NCI-H2196 (cell line): ENCODE data around the gene ATRN.
"Not testable (repeated sequence)": the region's sequence is repeated elsewhere in the genome, so short reads cannot be mapped to it uniquely, and the experiment has no call there.

ENCODE experiments used
- DNase-seq: peaks from one replicate; lab custom pipeline; 2025; ENCODE audit not compliant: unreplicated experiment; lab: John Stamatoyannopoulos, UW

ATRN gene

DNA sequence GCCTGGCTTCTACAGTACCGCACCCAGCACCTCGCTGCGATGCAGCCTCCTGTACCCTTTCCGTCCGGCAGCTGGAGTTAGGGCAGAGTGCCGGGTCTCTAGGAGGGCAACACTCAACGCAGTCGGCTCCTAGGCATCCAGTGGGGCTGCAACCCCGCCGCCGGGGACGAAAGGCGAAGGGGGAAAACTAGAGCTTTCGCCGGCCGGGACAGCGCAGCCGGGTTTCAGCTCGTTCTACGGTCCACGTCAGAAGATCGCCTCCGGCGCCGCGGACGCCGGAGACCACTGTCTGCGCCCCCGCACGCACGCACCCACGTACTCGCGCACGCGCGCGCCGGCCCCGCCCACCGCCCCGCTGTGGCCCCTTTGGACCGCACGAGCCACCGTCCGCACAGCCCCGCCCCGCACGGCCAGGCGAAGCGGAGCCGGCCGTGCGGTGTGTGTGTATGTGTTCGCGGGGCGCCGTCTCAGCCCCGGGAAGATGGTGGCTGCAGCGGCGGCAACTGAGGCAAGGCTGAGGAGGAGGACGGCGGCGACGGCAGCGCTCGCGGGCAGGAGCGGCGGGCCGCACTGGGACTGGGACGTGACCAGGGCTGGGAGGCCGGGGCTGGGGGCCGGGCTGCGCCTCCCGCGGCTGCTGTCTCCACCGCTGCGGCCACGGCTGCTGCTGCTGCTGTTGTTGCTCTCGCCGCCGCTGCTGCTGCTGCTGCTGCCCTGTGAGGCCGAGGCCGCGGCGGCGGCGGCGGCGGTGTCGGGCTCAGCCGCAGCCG is at the start of gene ATRN:
Gene ATRN (plus strand): TSS at position 392 of the 770 bp plus-strand sequence. CDS start 90 bp downstream, at position 482.
- DNase-seq = peak; percentile 87

DNA sequence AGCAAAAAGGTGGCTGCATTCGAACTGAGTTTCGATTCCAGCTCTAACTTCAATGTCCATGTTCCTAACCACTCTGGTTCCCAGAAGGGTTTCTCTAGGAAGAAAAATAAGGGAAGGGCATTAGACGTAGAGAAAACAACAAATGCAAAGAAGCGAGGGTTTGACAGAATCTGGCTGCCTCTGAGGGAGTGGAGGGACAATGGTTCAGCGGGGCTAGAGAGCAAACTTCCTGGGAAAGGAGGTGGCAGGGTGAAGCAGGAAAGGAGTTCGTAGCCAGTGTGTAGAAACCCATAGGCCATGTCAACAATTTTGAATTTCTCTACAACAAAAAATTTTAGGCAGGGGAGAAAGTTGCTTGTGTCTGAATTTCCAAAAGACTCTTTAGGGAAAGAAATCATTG is 48.8 kb upstream of the ATRN start:
- no peak for DNase-seq

DNA sequence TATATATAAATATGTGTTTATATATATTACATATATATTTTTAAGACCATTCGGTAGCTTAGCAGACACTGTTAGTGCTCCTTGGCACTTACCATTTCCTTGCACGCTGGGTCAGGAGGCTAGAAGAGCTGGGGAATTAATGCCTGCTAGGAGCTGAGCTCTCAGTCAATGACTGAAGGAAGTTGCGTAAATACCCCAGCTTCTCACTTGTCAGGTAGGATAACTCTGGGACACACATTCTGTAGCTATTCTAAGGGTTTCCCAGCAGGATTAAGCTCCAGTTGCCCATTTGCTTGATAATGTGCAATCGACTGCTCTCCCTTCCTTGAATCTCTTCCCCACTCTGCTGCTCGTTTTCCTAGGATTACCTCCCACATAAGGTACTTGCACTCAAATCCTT is 47.7 kb upstream of the ATRN start:
- no peak for DNase-seq

DNA sequence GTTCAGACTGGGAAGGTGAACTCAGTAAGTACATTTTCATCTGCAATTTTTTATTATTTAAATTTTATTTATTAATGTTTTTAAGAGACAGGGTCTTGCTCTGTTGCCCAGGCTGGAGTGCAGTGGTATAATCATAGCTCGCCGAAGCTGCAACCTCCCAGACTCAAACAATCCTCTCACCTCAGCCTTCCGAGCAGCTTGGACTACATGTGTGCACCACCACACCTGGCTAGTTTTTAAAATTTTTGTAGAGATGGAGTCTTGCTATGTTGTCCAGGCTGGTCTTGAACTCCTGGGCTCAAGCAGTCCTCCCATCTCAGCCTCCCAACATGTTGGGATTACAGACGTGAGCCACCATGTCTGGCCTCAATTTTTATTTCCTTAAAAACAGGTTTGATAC is 44.1 kb upstream of the ATRN start:
- DNase-seq = not testable (repeated sequence)

DNA sequence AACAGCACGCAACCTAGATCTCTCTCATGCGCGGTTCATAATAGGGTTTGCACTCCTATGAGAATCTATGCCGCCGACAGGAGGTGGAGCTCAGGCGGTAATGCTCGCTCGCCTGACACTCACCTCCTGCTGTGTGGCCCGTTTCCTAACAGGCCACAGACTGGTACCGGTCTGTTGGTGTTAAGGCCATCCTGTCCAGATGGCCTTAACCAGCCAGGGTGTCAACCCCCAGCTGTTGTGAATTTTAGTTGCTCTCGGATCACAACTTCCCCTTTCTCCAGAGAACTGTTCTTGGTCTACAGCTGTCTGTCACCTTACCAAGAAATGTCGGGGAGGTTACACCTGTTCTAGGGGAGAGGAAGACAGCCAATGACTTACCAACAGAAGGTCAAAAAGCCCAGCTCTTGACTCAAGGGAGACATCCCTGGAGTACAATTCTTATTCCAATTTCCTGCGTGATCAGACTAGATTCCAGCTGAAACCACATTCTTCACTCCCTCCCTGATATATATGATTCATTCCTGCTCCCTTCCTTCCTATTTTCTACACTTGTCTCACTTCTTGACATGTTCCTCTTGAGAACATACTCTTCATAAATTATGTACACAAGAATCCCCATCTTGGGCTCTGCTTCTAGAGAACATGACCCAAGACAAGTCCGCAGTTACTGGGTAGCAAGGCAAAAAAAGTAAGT is 40.3 kb upstream of the ATRN start:
- no peak for DNase-seq

DNA sequence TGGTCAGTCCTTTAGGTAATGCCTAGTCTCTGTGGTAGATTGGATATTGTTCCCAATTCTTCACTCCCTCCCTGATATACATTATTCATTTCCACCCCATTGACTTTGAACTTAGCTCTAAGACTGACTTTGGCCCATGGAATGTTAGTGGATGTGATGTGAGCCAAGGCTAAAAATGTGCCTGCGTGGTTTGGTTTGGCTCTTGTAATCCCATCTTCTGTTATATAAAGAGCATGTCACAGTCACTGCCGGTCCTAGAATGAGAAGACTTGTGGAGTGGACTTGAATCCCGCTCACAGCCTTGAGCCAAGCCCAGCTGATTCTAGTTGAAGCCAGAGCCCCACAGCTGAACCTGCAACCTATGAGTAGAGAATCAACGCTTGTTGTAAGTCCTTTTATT is 39.7 kb upstream of the ATRN start:
- DNase-seq = no peak

DNA sequence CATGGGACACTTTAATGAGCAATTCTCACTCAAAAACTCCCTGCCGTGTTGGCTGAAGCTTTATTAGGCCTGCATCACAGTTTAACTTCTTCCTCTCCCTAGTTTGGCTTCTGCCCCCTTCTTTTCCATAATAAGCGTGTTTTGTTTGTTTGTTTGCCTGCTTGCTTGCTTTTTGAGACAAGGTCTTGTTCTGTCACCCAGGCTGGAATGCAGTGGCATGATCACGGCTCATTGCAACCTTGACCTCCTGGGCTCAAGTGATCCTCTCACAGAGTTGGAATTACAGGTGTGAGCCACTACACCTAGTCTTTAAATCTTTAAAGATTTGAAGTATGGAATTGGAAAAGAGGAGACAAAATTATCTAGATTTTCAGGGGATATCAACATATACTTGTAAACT is 38.0 kb upstream of the ATRN start:
- DNase-seq = no peak

DNA sequence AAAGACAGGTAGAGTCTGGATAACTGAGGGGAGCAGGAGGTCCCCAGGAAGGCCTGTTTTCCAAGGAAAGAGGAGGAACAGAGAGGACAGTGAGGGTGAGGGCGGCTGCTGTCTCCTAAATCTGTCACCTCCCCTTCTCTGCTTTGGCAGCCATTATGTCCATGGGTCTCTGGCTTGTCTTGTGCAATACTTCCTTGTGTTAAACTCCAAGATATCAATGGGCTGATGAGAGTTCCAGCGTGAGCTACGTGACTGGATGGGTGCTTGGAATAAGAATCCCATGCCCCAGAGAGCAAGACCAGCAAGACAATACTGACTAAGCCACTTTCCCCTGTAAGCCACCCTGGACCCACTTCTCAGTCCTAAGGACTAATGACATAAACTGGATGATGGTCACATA is 37.1 kb upstream of the ATRN start:
- DNase-seq = no peak

DNA sequence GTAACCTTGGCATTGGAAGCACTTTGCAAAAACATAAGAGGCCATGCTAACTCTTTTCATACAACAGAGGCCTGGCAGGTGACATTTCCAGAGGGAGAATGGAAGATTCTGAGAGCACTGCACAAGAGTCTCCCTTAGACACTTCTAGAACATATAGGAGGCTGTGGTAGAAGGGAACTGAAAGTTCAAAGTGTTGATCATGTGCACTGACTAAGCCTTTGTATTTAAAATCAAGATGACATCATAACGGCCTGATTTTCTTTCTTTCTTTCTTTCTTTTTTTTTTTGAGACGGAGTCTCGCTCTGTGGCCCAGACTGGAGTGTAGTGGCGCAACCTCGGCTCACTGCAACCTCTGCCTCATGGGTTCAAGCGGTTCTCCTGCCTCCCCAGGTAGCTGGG is 36.6 kb upstream of the ATRN start:
- no peak for DNase-seq

DNA sequence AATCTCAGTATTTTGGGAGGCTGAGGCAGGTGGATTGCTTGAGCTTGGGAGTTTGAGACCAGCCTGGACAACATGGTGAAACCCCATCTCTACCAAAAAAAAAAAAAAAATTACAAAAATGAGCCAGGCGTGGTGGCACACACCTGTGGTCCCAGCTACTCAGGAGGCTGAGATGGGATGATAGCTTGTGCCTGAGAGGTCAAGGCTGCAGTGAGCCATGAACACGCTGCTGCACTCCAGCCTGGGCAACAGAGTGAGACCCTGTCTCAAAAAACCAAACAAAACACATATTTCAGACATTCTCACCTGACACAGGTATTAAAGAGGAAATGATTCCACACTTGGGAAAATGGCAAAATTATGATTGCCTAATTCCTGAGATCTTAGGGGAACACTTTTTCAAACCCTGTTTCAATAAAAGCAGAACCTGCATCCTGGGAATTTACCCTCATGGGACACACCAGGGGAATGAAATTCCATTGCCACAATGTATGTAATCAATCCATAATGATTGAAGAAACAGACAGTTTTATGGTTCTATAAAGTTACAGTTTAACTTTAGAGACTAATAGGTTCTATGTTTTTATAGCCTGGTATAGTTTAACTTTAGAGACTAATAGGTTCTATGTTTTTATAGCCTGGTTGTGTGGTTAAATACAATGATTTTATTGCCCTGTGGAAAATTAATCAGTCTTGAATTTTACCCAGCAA is 33.8 kb upstream of the ATRN start:
- no peak for DNase-seq

DNA sequence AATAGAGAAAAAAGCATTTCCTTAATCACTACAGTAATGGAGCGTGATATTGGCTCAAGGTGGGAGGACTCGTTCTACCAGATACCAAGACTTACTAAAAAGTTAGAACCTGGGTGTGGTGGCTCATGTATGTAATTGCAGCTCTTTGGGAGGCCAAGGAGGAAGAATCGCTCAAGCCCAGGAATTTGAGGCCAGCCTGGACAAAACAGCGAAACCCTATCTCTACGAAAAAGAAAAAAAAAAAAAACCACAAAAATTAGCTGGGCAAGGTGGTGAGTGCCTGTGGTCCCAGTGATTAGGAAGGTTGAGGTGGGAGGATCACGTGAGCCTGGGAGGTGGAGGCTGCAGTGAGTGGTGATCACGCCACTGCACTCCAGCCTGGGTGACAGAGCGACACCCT is 24.0 kb upstream of the ATRN start:
- no peak for DNase-seq

DNA sequence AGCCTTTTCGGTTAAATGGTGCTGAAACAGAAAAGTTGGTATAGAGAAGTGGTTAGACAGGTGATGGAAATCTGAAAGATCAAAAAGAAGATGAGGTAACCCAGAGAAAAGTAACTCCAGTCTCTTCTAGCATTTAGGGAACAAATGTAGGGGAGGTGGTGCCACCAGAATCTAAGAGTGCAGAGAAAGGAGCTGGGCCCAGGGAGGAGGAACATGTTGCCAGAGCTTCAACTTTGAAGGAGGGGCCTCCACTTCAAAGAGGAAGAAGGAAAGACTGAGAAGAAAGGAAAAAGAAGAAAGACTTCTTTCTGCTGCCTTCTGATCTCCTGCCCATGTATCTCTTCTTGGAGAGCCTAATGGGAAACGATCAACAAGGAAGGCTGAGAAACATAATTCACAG is 23.5 kb upstream of the ATRN start:
- no peak for DNase-seq

DNA sequence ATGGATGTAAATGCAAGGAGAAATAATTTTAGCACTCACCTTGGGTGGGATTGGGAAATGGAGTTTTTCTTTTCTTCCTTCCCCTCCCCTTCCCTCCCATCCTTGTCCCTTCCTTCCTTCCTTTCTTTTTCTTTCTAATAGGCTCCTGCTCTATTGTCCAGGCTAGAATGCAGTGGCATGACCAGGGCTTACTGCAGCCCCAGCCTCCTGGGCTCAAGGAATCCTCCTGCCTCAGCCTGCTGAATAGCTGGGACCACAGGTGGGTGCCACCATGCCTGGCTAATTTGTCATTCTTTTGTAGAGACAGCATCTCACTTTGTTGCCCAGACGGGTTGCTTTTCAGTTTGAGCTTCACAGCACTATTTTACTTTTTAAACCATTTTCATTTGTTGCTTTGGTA is 21.5 kb upstream of the ATRN start:
- DNase-seq = no peak

DNA sequence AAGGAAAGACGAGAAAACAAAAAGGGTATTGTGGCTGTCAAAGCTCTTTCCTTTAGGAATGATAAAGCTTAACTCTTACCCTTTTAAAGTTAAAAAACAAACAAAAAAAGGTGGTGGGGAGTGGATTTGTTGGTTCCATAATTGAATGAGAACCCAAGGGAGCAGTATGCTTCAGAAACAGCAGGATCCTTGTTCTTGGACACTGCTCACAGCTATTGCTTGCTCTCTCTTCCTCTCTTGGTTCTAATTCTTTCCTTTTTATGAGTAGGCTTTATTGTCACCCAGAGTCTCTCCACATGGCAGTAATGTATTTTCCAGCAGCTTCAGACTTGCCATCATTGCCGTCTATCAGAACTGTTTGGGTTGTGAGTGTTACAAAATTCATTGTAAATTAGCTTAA is 18.7 kb upstream of the ATRN start:
- no peak for DNase-seq

DNA sequence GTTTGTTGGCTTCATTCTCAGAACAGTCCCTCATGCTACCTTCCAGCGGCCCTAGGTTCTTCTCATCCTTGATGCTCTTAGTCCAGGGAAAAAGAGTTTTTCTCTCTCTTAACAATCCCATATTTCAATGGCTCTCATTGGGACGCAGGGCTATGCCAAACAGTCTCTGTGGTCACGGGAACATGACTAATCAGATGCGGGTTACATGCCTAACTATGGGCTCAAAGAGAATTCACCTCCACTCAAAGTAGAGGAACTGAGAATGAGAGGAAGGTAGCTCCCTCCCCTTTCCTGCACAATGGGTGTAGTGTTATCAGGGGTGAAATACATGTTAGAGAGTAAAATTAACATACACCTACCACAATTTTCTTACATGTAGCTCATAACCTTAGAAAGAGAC is 18.1 kb upstream of the ATRN start:
- DNase-seq = no peak

DNA sequence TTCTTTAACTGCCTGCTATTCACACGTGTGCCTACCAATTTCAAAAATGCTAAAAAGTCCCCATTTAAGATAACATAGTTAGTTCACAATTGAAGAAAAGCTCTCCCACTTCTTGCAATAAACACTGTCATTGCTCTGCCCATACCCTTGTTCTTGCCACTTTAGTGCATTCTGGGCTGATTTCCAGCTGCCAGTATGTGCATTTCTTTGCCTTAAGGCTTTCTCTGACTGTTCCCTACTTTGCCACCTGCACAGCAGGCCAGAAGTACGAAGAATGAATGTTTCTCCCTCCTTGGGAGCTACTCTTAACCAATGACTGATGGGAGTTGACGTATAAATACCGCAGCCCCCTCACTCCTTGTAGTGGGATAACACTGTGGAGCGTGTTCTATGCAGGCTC is 16.0 kb upstream of the ATRN start:
- DNase-seq = no peak

DNA sequence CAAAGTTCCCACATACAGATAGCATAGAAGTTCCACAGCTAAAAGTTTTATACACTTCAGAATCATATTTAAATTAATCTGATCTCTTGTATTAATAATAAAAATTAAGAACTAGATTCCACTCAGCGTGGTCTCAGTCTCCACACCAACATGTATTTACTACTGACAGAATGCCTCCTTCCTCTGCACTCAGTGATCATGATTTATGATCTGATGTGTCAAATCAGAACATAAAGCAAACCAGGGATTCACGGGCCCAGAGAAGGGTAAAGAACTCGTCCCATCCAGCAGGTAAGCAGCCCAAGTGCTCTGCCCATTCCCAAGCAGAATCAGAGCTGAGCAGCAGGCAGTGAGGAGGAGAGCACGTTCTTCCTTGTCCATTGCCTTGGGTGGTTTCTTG is 14.2 kb upstream of the ATRN start:
- no peak for DNase-seq

DNA sequence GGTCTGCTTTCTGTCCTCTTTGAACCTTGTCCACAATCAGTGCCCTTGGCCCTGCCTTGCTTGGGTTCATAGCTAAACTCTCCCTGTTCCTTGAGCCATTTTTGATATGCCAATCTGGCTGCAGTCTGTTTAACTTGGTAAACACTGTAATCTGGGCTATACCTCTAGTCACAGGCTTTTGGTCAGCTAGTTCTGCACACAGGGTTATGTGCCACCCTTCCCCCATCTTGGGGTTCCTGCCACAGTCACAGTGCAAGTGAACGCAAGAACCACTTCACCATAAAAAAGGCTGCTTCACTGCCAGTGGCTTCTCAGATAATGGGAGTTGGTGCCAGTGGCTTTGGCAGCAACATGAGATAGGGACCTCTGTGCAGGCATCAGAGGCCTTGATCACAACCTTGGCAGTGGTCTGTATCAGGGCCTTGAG is 10.9 kb upstream of the ATRN start:
- DNase-seq = peak; percentile 12

DNA sequence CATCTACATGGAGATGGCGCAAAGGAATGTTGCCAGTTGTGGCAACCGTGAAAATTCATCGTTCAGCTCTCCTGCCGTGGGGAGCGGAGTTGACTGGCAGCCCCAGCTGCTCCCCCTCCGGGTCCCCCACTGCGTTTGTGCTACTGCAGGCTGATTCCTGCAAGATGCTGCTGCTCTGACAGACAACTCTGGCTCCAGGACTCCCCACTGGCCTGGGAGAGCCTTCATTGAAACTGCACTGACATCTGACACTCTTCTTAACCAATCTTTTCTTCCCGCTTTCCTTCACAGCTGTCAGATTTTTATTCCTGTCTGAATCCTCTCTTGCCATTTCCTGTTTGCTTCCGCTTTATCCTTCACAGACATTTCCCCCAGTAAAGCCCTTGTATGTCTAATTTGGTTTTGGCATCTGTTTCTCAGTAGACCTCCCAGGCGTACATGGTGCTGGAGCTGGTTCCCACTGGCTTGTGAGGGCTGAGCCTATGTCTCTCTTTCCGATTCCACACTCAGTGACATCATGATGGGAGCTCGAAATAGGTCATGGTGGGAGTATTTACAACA is 9.5 kb upstream of the ATRN start:
- DNase-seq = no peak

DNA sequence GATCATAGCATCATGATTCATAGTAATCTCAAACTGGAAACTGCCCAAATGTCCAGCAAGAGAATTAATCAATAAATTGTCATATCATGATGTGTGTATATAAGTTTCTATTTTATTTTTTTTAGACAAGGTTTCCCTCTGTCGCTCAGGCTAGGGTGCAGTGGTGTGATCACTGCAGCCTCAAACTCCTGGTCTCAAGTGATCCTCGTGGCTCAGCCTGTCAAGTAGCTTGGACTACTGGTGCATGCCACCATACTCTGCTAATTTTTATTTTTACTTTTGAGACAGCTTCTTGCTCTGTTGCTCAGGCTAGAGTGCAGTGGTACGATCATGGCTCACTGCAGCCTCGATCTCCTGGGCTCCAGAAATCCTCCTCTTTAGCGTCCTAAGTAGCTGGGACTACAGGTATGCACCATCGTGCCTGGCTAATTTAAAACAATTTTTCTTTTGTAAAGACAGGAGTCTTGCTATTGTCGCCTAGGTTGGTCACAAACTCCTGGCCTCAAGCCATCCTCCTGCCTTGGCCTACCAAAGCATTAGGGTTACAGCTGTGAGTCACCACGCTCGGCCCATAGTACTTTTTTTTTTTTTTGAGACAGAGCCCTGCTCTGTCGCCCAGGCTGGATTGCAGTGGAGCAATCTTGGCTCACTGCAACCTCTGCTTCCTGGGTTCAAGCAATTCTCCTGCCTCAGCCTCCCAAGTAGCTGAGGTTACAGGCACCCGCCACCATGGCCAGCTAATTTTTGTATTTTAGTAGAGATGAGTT is 8.7 kb upstream of the ATRN start:
- no peak for DNase-seq

DNA sequence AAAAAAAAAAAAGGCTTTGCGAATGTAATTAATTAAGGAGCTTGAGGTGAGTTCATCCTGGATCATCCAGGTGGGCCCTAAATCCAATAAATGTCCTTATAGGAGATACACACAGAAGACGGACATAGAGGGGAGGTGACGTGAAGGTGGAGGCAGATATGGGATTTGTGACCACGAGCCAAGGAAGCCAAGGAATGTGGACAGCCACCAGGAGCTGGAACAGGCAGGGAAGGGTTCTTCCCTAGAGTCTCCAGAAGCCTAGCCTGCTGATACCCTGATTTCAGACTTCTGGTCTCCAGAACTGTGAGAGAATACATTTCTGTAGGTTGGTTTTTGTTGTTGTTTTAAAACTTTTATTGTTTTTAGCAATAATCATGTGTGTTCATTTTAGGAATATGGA is 6.7 kb upstream of the ATRN start:
- DNase-seq = no peak
